Measurements from ENCODE around the gene BMPER. TPM values are rescaled to one million over a fixed set of nuclear protein-coding genes. Genes with fewer than 3 reads are reported as not detected.

The BMPER gene
- 1.3 and 3.1 TPM in 2 replicates for total RNA-seq
- 2.2 TPM for polyA plus RNA-seq (2012)

DNA sequence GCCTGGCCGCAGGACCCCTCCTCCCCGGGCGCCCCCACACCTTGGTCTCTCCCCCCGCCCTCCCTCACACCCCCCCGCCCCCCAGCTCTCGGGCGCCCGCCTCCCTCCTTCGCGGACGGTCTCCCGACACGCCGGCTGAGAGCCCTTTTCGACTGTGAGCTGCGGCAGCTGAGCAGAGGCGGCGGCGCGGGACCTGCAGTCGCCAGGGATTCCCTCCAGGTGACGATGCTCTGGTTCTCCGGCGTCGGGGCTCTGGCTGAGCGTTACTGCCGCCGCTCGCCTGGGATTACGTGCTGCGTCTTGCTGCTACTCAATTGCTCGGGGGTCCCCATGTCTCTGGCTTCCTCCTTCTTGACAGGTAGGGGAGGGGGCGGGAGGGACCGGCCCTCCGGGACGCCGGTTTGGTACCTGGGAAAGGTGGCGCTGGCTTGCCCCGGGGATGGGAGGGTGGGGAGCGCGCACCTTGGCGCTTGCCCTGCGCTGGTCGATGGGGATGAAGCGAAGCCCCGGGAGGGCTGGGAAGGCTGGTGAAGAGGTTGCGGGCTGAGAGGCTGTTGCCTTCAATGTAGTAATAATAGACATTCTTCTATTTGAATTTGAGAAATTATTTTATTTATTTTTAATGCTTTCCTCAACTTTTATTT, at the start of gene BMPER:
Gene BMPER (plus strand): TSS at position 151 of the 644 bp plus-strand sequence. CDS start 75 bp downstream, at position 226.
- DNase-seq (ENCODE audit: low read depth) = peak; percentile 51

GRCh38 chr7:33861947-33862346, 43.4 kb upstream of the BMPER start:
- DNase-seq (ENCODE audit: low read depth) = peak; percentile 50

DNA sequence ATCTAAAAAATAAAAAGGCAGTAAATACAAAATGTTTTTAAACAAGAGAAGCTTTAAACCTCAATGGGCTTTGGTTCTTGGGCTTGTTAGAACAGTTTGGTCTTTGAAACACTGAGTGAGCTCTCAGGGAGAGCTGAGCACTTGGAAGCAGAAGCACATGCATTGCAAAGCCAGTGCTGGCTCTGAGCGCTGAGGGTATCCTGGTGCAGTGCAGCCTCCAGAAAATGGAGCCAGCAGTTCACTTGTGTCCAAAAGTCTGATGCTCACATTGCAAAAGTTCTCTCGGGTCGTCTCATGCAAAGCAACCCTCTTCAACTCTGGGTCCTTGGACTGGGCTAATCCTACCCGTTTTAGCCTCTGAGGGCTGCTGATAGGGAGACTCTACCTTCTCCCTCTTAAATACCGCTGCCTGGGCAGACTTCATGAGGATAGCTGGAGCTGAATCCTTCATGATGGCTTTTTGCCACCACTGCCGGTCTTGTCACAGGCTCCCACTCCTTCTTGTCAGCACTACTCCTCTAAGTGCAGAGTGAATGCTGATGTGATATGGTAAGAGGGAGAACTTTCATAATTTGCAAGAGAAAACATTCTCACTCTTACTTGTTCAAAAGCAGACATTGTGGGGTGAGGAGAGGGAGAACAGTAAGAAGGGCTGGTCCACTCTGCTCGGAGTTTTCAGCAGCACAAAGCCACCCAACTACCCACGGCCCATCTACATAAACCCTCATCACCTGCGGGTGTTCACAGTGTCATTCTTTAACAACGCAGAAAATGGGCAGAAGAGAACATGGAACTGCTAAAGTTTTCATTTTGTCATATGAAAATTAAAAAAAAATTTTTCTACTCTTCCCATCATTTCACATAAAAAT, 42.2 kb upstream of the BMPER start:
- no peak for DNase-seq (ENCODE audit: low read depth)

- DNase-seq (ENCODE audit: low read depth) = peak; percentile 79
Observed at GRCh38 chr7:33868166-33868565, 37.2 kb upstream of the BMPER start.

DNA sequence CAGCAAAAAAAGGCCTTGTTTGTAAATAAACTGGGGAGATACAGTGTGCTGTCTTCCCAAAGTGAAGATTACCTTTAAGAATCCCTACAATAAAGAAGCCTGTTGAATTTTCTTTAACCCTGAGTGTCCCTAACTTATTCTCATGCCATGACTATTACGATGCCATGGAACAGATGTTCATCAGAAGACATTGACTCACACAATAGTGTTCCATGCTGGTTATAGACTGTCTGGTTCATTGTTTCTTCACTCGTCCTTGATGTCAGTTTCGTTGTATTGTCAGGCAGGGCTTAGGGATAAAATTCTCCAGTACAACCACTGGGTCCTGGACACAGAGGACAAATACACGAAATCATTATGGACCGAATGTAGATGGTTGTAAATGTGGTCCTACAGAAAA, 36.2 kb upstream of the BMPER start:
- DNase-seq (ENCODE audit: low read depth) = no peak

- DNase-seq (ENCODE audit: low read depth) = no peak
Observed at GRCh38 chr7:33870120-33870519, 35.2 kb upstream of the BMPER start.

GRCh38 chr7:33872870-33873269, 32.5 kb upstream of the BMPER start:
- DNase-seq (ENCODE audit: low read depth) = peak; percentile 38

DNA sequence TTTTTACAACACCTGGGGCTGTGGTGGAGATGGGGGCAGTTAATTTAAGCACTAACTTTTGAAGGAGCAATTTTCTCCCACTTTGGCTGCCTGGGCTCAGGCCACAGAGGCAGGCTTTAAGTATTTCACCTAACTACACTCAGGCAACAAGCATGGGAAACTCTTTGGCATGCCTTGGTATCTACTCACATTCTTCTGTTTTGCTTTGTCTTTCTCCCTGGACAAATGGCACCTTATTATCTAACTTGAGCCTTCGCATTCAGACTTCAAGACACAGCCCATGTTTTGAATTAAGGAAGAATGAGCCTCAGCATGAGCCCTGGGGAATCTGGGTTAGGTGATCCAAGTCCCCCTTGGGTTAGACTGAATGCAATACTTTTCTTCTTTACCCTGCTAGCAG, 31.8 kb upstream of the BMPER start:
- DNase-seq (ENCODE audit: low read depth) = no peak

DNA sequence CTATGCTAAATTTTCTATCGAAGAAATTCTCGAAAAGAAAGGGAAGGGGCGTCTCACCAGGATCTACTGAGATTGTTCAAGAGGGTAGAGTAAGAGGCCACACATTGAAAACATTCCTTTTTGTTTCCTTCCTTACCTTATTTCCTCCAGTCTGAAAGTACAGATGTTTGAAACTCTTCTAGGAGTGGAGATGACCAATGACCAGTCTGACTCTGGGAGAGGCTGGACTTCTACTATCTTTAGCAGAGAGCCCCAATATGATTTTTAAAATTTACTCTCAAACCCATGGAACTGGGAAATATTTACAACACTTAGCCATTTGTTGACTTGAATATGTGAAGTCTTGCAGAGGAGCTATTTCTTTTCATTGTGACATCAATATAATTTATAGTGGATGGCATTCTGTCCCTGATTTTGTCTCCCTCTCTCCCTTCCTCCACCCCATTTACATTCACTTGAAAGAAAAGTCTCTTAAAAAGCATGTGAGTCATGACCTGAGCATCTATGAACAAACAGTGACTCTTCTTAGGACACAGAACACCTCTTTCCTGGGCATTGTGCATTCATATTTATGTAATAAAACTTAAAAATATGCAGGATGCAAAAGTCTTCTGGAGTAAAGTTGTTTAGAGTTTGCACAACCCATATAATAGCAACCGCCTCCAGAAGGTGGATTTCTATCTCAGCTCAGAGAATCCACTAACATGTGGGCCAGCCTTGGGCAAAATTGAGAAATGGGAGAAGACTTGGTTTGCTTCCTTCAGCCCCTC, 31.2 kb upstream of the BMPER start:
- peak; percentile 63 for DNase-seq (ENCODE audit: low read depth)

DNA sequence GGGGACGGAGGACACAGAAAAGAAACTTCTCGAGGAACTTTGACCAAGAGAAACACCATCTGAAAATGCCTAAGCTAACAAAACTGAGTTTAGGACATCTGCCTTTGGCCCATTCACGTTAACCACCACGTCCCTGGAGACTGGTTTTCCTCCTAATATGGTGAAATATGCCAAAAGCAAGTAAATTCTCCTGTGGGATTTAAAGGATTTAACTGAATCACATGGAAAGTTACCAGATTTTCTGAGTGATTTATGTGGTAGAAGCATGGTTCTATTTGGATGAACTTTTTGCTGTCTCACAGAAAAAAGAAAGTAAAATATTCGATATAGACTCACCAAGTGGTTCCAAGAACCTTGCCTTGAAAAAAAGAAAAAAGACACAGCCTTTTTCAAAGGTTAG, 30.4 kb upstream of the BMPER start:
- peak; percentile 94 for DNase-seq (ENCODE audit: low read depth)

DNA sequence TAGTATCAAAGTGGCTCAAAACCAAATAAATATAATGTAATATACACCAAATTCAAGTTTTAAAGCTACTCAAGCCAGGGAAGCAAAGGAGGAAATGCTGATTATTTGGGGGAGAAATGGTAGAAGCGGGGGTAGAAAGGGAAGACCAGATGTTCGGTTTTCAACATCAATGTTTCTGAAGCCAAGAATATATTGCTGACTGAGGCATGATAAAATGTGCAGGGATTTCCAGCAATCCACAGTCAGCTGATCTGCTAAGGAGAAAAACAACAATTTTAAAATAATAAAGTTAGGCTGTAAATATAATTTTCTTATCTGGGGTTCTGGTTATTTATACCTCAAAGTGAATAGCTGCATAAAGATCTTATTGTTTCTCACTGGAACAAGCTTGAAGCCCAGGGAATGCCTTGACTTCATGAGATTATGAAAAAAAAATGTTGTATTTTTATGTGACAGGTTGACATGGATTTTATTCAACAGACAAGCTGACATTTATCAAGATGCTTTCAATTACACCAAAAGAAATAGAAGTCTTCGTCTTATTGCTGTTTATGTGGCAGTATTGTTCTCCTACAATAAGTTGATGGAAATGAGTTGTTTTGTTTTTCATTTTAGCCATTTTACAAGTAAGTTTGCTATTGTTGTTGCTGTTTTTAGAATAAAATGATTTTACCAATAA, 28.6 kb upstream of the BMPER start:
- no peak for DNase-seq (ENCODE audit: low read depth)

DNA sequence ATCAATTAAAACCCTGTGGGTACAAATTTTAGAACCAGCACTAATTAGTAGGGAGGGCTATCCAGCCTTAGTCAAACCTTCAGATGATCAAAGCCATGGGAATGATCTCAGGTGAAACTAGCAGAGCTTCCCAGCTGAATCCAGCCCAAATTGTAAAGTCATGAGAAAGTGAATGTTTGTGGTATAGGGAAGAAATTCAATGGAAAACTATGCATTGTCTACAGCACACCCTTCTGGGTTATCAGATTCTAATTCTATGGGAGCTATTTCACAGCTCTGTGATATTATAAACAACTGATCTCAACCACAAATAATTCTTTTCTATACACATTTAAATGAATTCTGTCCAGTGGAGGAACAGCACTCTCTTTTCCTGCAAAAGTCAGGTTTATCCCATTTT, 24.6 kb upstream of the BMPER start:
- no peak for DNase-seq (ENCODE audit: low read depth)

GRCh38 chr7:33881316-33881715, 24.0 kb upstream of the BMPER start:
- DNase-seq (ENCODE audit: low read depth) = no peak

GRCh38 chr7:33882040-33882837, 23.1 kb upstream of the BMPER start:
- no peak for DNase-seq (ENCODE audit: low read depth)

DNA sequence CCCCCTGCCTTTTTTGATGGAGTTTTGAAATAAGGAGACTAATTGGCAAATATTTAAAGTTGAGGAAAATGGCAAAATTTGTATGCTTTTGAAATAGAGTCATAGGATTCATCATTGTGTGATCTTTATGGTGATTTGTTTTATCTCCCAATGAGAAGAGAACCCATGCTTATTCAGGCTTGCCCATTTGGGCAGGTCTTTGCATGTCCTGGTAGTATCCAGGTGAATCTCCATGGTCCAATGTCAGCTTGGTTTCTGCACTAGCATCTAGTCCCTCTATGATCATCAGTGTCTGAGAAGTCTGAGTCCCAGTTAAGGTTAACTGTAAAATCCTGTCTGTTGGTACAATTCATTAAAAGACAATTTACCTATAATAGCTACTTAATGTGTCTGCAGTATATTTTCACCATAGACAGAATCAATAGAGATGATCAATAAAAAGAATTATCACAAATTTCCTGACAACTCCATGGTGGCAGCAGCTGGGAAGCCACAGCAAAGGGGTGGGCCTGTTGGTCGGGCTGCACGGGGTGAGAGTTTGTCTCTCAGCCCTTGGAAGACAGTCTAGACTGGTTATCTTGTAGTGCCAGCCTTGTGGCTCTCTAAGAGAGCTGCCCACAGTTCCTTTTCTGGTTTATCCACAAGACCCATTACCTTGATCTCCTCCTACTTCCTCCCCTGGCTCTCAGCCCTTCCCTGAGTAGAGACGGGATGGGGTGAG, 22.2 kb upstream of the BMPER start:
- no peak for DNase-seq (ENCODE audit: low read depth)

DNA sequence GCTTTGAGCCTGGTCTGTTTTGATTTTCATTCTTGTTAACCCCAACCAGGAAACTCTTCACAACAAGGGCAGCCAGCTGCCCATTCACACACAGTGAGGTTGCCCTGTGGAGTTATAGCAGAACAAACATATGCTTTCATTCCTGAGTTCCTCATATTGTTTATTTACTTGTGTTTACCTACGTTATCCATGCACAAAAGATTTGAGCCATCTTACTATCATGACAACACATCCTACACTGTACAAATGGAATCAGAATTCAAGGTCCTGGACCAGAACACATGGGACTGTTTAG, 21.7 kb upstream of the BMPER start:
- DNase-seq (ENCODE audit: low read depth) = no peak

- DNase-seq (ENCODE audit: low read depth) = no peak
Observed at GRCh38 chr7:33885290-33886148, 19.8 kb upstream of the BMPER start.

DNA sequence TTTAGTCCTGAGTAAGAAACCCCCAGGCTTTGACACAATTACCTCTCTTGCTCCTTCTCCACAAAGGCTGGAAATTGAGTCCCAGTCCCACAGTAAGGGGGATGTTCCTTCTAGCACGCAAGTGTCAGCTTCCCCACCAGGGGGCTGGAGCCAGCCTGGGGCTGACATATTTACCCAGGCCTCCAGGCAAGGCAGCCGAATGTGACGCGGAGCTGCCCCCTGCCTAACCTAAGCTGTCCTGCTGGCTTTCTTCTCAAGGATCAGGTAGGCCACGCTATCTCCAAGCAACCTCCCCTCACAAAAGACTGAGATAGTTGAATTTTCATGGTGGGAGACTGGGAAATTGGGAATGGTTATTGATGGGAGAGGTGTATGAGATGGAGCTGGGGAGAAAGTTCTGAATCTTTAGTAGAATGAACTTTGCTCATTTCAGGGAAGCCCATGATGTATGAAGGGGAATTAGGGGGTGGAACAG, 19.2 kb upstream of the BMPER start:
- no peak for DNase-seq (ENCODE audit: low read depth)
